Head of caudate nucleus (tissue), 42 donors: ENCODE data around the gene LRRC15.
A peak's percentile ranks its signal among the peaks of the same experiment; 100 is the strongest.

ENCODE experiments used
- DNase-seq, 42 donors: peaks; one replicate each; pipeline versions ENCODE4 v3.0.0 to v3.0.0-alpha.2; 2020 to 2021; ENCODE audit warnings: mixed read lengths in 7 of 42
- intact Hi-C: fragments of 100-400 bp; cut with DNase I; formaldehyde crosslinking; loops from one replicate; pipeline ENCODE4 v1.15.0; 2022

Gene LRRC15

DNA sequence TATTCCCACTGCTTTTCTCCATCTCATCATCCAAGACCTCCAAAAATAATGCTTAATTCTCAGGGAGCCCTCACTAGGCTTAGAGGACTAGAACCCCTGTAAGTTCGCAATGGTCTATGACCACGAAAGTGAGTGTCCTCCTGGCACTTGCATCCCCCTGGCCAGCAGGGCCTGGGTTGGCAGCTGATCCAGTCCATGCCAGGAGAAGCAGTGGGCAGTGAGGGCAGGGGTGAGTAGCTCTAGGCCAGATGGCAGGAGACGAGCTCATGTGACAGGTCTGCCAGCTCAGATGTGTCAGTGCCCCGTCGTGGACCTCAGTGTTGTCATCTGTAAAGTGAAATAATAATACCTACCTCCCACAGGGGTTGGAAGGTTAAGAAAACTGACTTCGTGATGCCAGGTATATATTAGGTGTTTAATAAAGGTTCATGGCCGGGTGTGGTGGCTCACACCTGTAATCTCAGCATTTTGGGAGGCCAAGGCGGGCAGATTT is 18.4 kb upstream of the LRRC15 start:
- intact Hi-C loops: no loop called here
- peak in 5 of 42 donors; percentile 1 to 37 (median 7) for DNase-seq

DNA sequence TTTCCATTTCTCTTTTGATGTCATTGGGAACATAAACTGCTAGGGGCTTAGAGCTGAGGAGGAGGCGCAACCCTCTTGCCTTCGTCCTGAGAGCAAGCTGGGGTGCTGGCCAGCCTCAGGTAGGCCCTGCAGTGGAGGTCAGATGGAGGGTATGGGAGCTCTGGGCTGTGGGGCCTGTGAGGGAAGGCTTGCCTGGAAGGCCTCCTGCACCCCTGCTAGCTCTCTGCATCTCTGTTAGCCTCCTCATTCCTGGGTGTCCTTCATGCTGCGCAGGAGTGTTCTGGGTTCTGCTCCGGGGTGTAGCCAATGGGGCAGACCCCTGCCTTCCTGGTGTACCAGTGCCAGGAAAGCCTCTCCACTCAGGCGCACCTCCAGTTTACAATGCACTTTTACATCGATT is 17.7 kb upstream of the LRRC15 start:
- intact Hi-C loops: no loop called here
- DNase-seq: peak in 2 of 42 donors; percentile 3 to 24

DNA sequence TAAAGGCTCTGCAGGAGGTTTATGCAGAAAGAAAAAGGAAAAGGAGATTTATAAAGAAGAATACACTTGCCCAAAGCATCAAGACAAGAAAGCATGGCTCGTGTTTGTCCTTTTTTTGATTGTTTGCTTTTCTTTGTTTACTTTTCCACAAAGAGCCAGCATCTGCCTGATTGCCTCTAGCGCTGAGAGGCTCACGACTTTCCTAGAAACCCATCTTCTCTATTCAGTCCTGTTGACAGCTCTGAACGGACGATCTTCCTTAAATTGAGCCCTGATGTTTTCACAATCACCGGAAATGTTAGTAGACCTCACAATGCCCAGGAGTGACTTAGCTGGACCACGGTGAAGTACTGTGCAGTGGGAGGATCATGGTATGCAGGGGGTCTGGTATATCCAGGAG is 17.1 kb upstream of the LRRC15 start:
- peak in 1 of 42 donors; percentile 2 for DNase-seq
- intact Hi-C loops: no loop called here

DNA sequence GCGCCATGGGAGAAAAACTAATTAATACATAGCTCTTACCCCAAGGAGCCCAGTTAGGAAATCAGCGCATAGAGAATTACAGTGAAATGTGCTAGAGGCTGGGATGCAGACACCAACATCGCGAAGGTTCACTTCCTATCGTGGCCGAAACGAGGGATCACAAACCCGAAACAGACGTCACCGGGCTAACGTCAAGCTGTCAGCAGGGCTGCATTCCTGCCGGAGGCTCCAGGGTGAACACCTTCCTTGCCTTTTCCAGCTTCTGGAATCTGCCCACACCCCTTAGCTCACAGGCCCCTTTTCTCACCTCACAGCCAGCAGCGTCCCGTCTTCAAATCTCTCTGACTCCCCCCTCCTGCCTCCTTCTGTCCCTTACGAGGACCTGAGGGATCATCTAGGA is 16.5 kb upstream of the LRRC15 start:
- peak in 3 of 42 donors; percentile 3 to 33 (median 23) for DNase-seq
- intact Hi-C loops: no loop called here

DNA sequence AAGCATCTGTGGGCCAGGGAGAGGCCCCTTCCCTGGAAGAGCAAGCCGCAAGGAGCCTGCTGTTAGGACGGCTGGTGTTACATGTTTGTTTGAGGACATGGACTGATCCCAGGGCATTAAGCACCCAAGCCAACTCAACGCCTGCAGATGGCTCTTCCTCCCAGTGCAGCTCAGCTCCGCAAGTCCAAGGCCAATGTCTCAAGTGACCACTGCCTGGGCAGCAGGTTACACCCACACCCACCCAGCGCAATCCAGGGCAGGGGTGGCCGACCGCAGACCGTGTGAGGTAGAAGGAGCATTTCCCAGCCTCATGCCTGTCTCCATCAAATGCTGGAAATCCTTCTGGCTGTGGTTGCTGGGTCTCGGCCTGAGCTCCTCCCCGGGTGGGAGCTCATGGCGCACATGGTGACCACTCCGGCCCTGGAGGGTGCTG is 15.0 kb upstream of the LRRC15 start:
- peak in 4 of 42 donors; percentile 3 to 28 (median 16) for DNase-seq
- intact Hi-C loops: no loop called here

DNA sequence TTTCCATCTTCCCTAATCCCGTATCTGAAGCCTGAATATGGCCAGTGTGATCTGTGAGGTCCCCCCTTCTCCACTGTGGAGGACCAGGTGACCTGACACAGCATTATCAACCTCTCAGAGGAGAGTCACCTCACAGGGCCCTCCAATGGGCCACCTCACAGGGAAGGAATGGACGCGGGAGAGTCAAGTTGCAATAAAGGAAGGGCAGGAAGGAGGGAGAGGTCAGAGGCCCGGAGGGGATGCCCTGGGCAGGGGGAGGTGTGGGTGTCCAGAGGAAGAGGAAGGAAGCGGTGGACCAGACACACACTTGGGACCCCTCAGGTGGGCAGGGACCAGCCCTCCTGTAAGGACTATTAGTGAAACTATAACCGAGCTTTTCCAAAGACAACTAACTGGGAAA is 14.6 kb upstream of the LRRC15 start:
- peak in 2 of 42 donors; percentile 12 to 13 for DNase-seq
- intact Hi-C loops: no loop called here

DNA sequence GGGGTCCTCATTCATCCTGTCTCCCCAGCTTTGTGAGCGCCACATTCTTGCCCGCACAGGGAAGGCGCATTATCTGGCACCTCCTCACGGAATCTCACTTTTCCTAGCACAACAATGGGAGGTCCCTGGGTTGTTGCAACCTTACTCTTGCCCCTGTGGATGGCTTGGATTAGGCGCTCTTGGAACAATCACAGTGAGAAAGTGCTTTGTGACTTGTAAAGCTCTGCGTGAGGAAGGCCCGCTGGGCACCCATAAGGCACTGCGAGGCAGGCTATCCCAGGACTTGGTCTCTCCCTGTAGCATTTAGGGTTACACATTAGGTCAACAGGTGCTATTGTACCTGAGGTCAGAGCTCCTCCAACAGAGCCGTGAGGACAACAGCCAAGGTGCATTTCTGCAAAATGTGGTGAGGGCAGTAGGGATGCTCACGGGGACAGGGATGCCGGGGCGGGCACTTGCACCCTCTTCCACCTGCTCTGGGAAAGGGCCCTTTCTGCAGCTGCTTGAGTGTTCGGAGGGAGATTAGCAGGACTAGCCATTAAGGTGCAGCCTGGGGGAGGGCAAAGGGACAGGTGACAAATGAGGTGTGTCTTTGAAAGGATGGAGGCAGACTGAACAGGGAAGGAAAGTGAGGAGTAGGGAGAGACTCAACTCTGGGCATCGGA is 13.9 kb upstream of the LRRC15 start:
- peak in 2 of 42 donors; percentile 10 to 18 for DNase-seq
- intact Hi-C loops: no loop called here

DNA sequence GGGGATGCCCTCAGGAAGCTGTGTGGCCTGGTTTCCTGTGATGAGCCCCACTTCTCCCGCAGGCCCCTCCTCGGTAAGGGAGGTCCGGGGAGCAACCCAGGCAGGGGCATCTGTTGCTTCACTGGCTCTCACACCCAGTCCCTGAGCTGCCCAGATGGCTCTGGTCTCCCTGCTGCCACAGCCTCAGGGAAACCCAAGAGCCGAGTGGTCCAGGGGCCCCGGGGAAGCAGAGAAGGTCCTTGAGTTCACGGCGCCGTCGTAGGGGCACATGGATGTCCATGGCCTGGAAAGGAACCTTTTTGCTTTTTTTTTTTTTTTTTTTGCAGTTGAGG is 13.3 kb upstream of the LRRC15 start:
- DNase-seq: peak in 2 of 42 donors; percentile 9 to 16

DNA sequence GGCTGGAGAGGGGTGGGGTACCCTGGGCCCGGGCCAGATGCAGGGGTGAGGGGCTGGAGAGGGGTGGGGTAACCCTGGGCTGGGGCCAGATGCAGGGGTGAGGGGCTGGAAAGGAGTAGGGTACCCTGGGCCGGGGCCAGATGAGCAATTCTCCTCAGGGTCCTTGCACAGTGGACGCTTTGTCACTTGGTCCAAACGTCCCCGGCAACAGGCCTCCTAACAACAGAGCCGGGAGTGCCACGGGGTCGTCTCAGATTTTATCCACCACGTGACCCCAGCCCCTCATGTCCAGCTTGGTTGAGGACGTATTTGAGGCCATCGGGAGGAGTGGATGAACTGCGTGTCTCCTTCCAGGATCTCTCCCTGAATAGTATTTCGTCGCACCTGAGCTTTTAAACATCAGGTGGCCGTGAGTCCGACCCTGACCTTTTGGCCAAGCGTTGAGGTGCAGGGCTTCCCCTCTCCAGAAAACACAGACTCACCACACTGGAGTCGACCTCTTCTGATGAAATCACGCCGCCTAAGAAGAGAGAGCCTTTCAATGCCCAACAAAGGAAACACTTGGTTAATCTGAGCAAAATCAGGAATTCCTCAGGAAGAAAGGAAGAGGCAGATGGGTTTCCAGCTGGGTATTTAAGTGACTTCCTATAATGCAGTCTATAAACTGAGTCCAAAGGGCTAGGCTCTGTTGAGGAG is 12.8 kb upstream of the LRRC15 start:
- peak in 2 of 42 donors; percentile 10 to 26 for DNase-seq
- intact Hi-C loops: no loop called here

More for the DNA sequence above, 13.3 kb upstream of the LRRC15 start:
- intact Hi-C loops: no loop called here

DNA sequence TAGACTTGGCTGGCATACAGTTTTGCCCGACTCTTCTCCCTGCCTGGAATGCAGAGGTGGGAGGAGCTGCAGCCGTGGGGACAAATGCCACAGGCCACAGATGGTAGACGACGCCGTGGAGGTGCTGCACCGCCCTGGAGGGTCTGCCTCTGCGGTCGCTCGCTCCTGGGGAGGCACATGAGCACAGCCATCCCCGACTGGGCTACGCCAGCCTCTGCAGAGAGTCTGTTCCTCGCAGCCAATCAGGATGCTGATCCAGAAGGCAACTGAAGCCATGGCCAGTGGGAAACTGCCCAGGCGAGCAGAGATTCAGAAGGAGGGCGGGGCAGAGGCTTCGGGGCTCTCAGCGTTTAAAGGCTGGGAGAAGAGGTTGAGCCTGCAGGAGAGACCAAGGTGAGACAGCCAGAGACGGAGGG is 11.9 kb upstream of the LRRC15 start:
- DNase-seq: peak in 9 of 42 donors; percentile 15 to 49 (median 34)

DNA sequence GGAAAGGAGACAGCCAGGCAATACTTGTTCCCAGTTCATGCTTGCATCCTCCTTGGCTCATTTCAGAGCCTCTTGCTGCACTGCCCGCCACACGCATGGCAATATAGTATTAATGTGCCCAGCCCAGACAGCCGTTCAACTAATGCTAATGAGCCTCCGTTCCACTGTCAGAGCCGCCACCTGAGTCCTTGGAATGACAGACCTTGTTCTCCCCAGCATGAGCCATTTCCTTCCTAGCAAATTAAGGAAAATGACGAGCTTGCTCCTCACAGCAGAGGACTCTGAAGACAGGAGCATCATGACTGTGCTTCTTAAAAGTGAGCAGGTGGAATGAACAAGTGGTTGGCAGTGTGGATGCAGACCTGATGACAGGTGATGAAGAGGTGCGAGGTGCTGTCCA is 10.8 kb upstream of the LRRC15 start:
- no peak for DNase-seq
- intact Hi-C loops: no loop called here

More for the DNA sequence above, 11.9 kb upstream of the LRRC15 start:
- intact Hi-C loops: no loop called here

DNA sequence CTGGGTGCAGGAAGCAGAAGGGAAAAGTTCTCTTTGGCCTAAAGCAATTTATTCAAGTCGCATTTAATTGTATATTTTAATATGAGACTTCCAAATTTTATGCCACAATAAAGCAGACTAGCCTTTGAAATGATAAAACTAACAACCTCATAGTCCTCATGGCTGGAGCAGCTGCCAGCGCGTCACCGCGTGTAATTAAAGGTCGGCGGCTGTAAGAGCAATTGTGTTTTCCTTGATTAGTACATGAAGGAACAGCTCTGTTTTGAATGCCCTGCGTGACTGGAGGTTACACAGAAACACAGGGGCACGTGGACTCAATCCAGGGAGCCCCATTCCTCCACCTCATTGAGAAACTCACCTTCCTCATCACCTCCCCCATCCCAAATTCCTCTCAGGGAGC is 10.1 kb upstream of the LRRC15 start:
- intact Hi-C loops: no loop called here
- no peak for DNase-seq

DNA sequence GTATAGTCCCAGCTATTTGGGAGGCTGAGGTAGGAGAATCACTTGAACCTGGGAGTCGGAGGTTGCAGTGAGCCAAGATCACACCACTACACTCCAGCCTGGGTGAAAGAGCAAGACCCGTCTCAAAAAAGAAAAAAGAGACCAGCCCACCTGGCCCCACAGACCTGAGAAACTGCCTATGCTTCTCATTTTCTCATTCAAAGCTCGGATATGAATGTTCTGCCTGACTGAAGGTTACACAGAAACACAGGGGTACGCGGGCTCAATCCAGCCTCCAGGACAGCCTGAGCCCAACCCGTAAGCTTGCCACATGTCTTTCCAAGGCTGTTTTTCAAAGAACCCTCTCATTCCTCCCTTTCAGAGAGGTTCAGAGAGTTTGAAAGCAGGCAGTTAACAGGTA is 9.7 kb upstream of the LRRC15 start:
- intact Hi-C loops: no loop called here

DNA sequence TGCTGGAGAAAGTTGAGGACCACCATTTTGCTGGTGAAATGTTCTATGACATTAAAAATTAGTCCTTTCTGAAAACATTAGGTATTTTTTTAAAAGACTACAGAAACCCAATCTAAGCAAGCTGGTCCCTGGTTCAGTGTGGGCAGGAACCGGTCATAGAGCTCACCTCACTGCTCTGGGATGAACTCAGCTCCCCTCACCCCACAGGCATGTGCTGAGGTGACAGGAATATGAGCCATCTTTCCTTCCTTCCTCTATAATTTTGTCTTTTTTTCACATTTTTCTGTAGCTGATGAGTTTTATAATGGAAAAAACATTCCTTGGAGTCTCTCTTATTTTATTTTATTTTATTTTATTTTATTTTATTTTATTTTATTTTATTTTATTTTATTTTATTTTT is 8.2 kb upstream of the LRRC15 start:
- intact Hi-C loops: no loop called here
- DNase-seq: no peak

More for the DNA sequence above, 9.7 kb upstream of the LRRC15 start:
- DNase-seq: no peak

DNA sequence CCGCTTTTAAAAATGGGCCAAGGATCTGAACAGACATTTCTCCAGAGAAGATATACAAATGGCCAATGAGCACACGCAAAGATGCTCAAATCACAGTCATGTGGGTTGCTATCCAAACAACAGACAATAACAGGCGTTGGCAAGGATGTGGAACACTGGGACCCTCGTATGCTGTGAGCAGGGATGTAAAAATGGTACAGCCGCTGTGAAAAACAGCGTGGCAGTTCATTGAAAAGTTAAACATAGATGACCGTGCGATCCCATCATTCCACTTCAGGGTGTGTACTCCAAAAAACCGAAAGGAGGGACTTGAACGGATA is 6.7 kb upstream of the LRRC15 start:
- no peak for DNase-seq
- intact Hi-C loops: no loop called here

DNA sequence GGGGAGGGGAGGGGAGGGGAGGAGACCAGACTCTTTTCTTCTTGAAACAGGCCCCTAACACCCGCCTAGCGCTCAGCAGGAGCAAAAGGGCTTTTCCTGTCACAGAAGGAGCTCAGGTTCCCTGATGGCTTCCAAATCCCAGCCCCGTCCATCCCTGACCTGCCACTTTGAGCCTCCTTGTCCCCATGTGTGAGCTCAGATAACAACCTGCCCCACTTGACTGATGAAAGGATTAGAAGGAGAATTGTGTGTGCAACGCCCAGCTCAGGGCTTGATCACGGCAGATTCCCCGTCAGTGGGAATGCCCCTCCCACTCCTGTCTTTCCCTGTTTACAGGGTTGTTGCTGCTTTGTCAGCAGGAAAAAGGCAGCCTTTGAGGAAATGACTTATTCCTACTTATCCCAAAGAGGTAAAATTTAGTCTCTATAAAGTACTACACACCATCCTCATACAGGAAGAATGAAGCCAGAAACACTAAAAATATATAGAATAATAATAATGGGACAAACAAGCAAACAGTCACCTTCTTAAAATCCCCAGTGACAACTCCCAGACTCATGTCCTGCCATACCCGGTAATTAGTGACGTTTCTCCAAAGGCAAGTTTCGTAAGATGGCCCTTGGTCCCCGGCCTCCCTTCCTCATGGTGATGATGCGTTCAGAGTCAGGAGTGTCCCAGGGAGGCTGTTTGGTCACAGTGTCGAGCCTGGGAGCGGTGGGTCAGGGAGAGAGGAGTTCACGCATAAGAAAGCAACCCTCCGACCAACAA is 6.1 kb upstream of the LRRC15 start:
- DNase-seq: no peak
- intact Hi-C loops: no loop called here

DNA sequence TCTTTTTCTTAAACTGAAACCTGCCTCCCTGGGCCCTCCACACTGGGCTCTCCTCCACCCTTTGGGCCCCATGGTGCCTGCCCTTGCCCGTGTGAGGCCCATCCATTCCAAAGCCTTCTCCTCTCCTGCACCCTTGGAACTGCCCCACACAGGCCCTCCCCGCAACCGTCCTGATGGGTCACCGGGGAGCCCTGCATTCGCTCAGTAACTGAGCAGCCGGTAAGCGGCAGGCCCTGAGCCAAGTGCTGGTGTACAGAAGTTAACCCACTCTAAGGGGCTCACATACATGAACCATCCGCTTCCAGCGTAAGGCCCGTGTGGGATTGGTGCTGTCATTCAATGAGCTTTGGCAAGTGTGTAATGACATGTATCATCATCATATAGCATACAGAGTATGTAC is 5.4 kb upstream of the LRRC15 start:
- intact Hi-C loops: no loop called here
- DNase-seq: no peak

DNA sequence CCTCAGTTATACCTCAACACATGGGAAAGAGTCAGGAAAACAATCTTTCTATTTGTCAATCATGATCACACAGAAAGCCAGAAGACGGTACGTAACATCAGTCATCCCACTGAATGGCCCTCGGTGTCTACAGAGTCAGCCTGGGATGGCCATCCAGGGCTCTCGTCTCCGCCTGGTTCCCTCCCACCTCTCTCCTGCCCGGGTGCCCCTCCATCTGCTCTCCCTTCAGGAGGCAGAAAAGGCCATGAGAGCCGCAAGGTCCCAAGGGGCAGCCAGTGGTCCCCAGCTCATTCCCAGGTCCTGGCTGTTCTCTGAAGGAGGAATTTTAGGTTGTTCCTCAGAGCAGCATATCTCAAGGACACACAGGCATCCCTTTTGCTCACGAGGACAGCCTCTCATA is 4.4 kb upstream of the LRRC15 start:
- intact Hi-C loops: no loop called here
- no peak for DNase-seq

DNA sequence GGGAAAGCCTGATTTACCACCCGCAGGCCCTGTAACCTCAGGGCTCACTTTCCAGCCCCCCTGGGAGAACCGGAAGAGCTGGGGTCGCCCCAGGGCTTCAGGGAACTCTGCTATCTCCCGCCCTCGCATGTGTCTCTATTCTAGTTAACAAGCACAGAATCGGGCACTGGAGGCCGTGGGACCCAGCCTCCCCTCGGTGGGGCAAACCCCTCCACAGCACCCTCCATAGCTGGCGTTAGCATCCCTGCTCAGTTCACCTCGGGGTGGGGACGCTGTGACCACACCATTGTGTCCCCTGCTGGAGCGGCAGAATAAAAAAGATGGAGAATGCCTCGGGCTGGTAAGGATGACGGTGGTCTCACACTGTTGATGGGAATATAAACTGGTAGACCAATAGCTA is 3.5 kb upstream of the LRRC15 start:
- DNase-seq: no peak
- intact Hi-C loops: no loop called here

DNA sequence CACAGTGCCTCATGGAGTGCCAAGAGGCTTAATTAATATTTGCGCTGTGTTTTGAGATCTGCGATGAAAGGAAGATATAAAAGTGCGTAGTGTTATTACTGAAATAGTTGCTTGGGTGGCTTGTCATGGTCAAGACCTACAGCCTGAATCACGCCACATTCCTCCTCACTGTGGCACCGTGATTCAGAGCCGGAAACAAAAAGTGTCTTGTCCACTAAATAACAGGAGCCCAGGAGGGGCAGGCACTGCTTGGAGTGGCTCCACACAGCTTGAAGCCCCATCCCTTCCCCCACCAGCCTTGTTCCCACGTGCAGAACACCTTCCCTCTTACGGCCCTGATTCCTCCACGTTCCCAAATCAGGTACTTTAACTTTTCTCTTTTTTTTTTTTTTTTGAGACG is 1.2 kb upstream of the LRRC15 start:
- intact Hi-C loops: no loop called here
- no peak for DNase-seq
